ENCODE data around the gene DNMT3A.

The DNMT3A gene

DNA sequence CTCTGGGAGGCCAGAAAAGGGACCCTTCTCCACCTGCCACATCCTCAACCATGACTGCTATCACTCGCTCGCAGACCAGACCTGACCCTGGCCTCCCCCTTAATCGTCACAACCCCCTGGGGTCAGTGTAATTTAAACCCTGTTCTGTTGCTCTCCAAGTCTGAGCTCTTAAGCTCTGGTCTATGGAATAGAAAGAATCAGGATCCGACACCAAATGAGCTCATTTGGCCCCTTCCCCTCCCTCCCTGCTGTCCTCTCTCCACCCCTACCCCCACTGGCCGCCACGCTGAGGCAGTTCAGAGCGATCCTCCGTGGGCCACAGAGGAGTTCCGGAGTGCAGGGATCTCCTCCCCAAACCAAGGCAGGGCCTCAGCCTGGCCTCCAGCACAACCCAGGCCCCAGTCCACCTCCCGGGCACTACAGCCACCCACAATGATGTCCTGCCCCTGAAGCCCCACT lies 5.3 kb downstream of the DNMT3A start:
- no peak overlapping the region for H3K4me3 ChIP-seq (replicated peaks; ENCODE audit: low read depth, low read length)
- TF ChIP-seq, protein P1, sequence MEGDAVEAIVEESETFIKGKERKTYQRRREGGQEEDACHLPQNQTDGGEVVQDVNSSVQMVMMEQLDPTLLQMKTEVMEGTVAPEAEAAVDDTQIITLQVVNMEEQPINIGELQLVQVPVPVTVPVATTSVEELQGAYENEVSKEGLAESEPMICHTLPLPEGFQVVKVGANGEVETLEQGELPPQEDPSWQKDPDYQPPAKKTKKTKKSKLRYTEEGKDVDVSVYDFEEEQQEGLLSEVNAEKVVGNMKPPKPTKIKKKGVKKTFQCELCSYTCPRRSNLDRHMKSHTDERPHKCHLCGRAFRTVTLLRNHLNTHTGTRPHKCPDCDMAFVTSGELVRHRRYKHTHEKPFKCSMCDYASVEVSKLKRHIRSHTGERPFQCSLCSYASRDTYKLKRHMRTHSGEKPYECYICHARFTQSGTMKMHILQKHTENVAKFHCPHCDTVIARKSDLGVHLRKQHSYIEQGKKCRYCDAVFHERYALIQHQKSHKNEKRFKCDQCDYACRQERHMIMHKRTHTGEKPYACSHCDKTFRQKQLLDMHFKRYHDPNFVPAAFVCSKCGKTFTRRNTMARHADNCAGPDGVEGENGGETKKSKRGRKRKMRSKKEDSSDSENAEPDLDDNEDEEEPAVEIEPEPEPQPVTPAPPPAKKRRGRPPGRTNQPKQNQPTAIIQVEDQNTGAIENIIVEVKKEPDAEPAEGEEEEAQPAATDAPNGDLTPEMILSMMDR (IDR thresholded peaks at IDR 0.05; ENCODE audit: low read depth, low read length, missing control alignments) = no peak
- DNase-seq (ENCODE audit: extremely low read depth, low read depth) = no peak

DNA sequence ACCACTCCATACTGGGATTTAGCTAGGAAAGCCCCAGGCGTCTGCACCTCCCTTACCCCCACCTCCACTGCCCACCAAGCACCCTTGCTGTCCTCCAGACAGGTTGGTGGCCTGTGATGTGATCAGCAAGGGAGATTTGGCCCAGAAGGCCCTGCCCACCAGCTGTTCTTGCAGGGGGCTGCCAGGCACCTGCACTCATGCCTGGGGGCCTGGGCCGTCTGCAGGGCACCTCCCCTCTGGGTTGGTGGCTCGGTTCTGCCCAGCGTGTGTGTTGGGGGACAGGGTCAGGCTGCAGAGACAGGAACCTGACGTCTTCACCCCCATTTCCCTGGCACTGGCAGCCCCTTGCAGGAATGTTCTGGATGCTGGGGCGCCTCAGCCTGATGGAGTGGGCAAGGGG lies 5.8 kb downstream of the DNMT3A start:
- no peak for DNase-seq (ENCODE audit: extremely low read depth, low read depth)
- TF ChIP-seq, protein P1 (IDR thresholded peaks at IDR 0.05; ENCODE audit: low read depth, low read length, missing control alignments) = no peak
- H3K4me3 ChIP-seq (replicated peaks; ENCODE audit: low read depth, low read length) = no peak overlapping the region

DNA sequence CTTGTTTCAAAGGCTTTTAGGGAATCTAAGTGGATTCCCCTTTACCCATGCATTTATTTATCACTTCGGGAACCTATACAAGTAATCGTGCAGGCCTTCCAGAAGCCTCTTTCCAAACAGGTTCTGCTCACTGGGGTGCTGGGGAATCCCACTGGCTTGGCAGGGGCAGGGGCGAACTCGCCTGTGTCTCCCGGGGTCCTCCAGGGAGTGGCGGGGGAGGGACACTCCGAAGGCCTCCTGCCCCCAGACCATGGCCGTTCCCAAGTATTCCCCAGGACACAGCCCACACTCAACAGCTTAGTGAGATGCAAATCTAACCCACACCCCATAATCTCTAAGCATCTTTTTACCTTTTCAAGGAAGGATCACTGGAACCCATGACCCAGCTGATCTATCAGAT lies 6.5 kb downstream of the DNMT3A start:
- TF ChIP-seq, protein P1 (IDR thresholded peaks at IDR 0.05; ENCODE audit: low read depth, low read length, missing control alignments) = no peak
- H3K4me3 ChIP-seq (replicated peaks; ENCODE audit: low read depth, low read length) = no peak overlapping the region

DNA sequence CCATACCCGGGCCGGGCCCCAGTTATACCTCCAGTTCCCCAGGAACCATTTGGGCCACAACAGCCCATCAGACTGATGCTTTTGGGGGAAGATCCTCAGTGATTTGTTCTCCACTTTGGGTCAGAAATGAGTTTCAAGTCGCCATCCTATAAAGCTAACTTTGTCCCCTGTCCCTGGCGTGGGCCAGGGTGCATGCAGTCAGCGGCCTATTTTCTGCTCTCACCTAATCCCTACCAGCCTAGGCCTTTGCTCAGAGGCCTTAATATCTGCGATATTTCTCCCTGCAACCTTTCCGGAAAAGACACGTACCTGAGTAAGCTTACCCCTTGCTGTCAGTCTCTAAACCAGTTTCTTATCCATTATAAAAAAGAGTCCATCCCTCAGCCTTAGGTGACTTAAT lies 7.2 kb downstream of the DNMT3A start:
- no peak overlapping the region for H3K4me3 ChIP-seq (replicated peaks; ENCODE audit: low read depth, low read length)
- TF ChIP-seq, protein P1 (IDR thresholded peaks at IDR 0.05; ENCODE audit: low read depth, low read length, missing control alignments) = no peak
- DNase-seq (ENCODE audit: extremely low read depth, low read depth) = no peak

More for the DNA sequence above, 6.5 kb downstream of the DNMT3A start:
- DNase-seq (ENCODE audit: extremely low read depth, low read depth) = no peak

DNA sequence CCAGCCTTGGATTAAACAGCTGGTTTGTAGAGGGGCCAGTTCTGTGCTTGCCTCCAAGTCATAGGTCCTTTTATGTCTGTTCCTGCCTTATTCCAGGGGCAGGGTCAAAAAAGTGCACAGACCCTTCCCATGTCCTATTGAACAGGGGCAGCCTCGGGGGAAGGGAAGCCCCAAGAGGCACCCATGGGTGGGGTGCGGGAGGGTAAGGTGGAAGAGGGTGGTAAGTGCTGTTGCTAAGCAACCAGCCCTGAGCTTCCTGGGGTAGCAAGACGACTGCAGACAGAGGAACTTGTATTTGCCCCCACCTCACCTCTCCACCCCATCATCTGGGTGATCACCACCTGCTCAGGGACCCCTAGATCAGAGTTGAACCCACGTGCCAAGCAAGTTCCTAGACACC lies 7.7 kb downstream of the DNMT3A start:
- TF ChIP-seq, protein P1 (IDR thresholded peaks at IDR 0.05; ENCODE audit: low read depth, low read length, missing control alignments) = no peak
- DNase-seq (ENCODE audit: extremely low read depth, low read depth) = no peak
- no peak overlapping the region for H3K4me3 ChIP-seq (replicated peaks; ENCODE audit: low read depth, low read length)

- H3K4me3 ChIP-seq (replicated peaks; ENCODE audit: low read depth, low read length) = no peak overlapping the region
- TF ChIP-seq, protein P1 (IDR thresholded peaks at IDR 0.05; ENCODE audit: low read depth, low read length, missing control alignments) = no peak
- no peak for DNase-seq (ENCODE audit: extremely low read depth, low read depth)
These were observed 9.2 kb downstream of the DNMT3A start for GRCh38 chr2:25332571-25332970.

DNA sequence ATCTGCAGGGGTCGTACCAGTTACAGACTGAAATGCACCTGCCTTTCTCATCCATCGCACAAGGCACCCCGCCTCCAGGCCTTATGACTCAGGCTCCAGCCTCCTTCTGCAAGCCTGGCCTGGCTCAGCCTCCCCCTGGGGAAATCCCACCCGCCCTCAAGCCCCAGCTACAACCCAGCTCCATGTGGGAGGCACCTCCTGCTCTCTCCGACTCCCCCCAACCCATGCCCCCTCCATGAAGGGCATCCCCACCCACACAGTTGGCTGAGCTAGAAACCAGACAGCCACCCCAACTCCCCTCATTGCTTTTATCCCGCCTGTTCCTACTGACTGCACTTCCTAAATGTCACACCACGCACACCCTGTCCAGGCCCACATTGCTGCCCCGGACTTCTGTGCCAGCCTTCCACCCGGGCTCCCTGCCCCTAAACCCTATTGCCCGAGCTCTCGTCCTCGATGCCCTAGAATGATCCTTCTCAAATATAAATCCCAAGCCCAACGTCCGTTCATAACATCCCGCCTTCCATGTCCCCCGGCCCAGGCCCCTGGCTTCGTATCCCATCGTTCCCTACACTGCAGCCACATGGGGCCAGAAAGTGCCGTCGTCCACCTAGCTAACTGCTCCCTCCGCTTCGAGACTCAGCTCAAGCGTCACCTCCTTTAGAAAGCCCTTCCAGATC lies 9.9 kb downstream of the DNMT3A start:
- no peak for DNase-seq (ENCODE audit: extremely low read depth, low read depth)
- TF ChIP-seq, protein P1 (IDR thresholded peaks at IDR 0.05; ENCODE audit: low read depth, low read length, missing control alignments) = no peak
- no peak overlapping the region for H3K4me3 ChIP-seq (replicated peaks; ENCODE audit: low read depth, low read length)

Measured in HFF-Myc (cell line).